ENCODE data around the gene CALM3.

CALM3 gene

DNA sequence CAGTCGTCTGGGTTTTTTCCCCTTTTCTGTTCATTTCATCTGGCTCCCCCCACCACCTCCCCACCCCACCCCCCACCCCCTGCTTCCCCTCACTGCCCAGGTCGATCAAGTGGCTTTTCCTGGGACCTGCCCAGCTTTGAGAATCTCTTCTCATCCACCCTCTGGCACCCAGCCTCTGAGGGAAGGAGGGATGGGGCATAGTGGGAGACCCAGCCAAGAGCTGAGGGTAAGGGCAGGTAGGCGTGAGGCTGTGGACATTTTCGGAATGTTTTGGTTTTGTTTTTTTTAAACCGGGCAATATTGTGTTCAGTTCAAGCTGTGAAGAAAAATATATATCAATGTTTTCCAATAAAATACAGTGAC lies 9.3 kb downstream of the CALM3 start:
- H3K4me3 ChIP-seq (ENCODE audit: low read depth, low read length), result no peak overlapping the region
- no peak for DNase-seq (ENCODE audit: low read depth)
- TF ChIP-seq, protein P1, sequence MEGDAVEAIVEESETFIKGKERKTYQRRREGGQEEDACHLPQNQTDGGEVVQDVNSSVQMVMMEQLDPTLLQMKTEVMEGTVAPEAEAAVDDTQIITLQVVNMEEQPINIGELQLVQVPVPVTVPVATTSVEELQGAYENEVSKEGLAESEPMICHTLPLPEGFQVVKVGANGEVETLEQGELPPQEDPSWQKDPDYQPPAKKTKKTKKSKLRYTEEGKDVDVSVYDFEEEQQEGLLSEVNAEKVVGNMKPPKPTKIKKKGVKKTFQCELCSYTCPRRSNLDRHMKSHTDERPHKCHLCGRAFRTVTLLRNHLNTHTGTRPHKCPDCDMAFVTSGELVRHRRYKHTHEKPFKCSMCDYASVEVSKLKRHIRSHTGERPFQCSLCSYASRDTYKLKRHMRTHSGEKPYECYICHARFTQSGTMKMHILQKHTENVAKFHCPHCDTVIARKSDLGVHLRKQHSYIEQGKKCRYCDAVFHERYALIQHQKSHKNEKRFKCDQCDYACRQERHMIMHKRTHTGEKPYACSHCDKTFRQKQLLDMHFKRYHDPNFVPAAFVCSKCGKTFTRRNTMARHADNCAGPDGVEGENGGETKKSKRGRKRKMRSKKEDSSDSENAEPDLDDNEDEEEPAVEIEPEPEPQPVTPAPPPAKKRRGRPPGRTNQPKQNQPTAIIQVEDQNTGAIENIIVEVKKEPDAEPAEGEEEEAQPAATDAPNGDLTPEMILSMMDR (conservative IDR thresholded peaks at IDR 0.05; ENCODE audit: low read depth, low read length), result no peak

DNA sequence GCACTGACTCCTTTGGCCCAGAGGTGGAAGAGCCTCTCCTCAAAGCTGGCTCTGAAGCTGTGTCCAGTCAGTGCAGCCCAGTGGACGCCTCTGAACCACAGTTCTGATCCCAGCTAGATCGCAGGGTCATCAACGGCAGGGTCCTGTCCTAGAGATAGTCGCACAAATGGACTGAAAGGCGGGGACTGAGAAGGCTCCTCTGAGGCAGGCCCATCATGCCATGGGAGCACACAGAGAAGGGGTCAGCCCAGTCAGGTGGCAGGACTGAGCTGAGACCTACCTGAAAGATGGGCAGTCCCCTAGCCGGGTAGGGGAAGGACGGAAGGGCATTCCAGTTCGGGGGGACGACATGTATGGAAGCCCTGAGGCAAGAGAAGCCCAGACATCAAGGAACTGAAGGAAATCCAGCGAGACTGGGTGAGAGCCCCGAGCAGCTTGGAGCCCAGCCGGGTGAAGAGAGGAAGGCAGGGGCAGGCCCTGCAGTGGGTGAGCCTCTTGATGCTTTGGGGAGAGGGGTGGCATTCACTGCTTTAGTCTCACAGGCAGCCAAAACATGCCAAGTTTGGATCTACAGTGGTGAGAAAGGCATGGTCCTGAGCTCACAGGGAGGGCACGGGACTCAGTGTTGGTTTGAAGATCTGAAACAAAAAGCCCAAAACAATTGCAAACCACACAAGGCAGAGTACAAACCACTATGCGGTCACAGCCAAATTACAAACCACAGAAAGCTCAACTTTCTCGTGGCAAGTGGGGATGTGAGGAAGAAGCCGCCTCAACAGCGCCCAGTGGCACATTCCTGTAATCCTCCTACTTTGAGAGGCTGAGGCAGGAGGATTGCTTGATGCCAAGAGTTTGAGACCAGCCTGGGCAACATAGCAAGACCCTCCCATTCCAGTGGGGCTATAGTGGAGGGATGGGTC lies 10.0 kb downstream of the CALM3 start:
- peak; percentile 53 for DNase-seq (ENCODE audit: low read depth)

DNA sequence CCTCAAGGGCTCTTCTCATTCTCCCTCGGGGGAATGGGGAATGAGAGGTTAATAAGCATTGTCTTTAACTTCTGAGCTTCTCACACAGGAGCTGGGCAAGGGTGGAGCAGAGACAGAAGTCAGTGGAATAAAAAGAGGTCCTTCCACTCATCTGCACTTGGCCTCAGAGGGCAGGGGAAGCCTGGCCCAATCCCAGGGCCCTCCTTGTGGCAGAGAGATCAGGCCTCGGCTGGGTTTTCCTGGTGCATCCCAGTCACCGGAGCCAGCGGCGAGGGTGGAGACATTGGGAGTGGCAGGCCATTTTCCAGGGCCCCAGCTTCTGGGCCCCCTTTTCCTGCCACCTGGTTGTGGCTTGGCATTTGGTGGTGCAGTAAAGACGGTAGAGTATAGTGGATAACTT lies 10.6 kb downstream of the CALM3 start:
- TF ChIP-seq, protein P1 (conservative IDR thresholded peaks at IDR 0.05; ENCODE audit: low read depth, low read length), result no peak
- no peak for DNase-seq (ENCODE audit: low read depth)
- no peak overlapping the region for H3K4me3 ChIP-seq (ENCODE audit: low read depth, low read length)

More for the DNA sequence above, 10.0 kb downstream of the CALM3 start:
- TF ChIP-seq, protein P1 (conservative IDR thresholded peaks at IDR 0.05; ENCODE audit: low read depth, low read length), result no peak
- no peak overlapping the region for H3K4me3 ChIP-seq (ENCODE audit: low read depth, low read length)

DNA sequence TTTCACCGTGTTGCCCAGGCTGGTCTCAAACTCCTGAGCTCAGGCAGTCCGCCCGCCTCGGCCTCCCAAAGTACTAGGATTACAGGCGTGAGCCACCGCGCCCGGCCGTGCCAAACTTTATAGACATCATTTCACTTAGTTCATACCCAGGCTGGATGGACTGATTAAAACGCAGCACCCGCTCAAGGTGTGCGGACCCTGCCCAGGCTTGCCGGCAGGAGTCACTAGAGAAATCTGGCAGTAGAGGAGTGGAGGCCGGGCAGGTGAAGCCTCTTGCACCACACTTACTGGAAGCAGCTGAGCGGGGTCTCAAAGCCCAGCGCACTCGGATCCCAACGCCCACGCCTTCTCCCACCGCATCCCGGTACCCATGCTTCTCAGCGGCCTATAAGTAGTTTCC lies 12.4 kb downstream of the CALM3 start:
- TF ChIP-seq, protein P1 (conservative IDR thresholded peaks at IDR 0.05; ENCODE audit: low read depth, low read length), result no peak
- H3K4me3 ChIP-seq (ENCODE audit: low read depth, low read length), result no peak overlapping the region

DNA sequence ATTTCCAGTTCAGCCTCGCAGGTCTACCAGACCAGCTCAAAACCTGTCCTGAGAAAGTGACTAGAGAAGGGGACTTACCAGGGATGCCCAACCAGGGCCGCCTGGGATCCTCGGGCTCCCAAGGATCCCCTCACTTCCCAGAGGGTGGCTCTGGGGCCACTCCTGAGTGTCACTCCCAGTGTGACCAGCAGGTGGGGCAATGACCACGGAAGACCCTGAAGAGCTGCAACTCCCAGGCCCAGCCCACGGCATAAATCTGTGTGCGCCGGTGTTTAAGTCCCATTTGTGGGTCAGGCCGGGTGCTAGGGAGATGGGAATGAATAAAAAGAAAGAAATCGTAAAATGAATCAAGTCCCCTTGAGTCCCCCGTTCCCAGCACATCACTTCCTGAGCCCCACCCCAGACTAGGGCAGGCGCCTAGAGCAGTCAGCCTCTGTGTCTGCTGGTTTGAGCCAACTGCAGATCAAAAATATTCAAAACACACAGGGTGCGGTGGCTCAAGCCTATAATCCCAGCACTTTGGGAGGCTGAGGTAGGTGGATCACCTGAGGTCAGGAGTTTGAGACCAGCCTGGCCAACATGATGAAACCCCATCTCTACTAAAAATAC lies 13.1 kb downstream of the CALM3 start:
- TF ChIP-seq, protein P1 (conservative IDR thresholded peaks at IDR 0.05; ENCODE audit: low read depth, low read length), result peak; percentile 89
- H3K4me3 ChIP-seq (ENCODE audit: low read depth, low read length), result no peak overlapping the region
- peak; percentile 87 for DNase-seq (ENCODE audit: low read depth)

More for the DNA sequence above, 12.4 kb downstream of the CALM3 start:
- DNase-seq (ENCODE audit: low read depth), result no peak

DNA sequence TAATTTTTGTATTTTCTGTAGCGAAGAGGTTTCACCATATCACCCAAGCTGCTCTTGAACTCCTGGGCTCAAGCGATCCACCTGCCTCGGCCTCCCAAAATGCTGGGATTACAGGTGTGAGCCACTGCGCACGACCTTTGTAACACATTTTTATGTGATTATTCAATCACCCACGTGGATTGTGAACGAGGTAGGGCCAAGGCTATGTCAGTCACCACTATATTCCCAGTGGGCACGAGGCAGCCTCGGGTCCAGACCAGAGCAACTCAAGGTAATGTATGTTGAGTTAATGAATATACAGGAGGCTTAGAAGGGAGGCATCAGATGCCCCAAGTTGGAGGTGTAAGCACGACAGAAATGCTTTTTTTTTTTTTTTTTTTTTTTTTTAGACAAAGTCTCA lies 14.8 kb downstream of the CALM3 start:
- TF ChIP-seq, protein P1 (conservative IDR thresholded peaks at IDR 0.05; ENCODE audit: low read depth, low read length), result no peak
- no peak overlapping the region for H3K4me3 ChIP-seq (ENCODE audit: low read depth, low read length)
- DNase-seq (ENCODE audit: low read depth), result no peak

Data from choroid plexus epithelial cell (primary cell).